ENCODE data around the gene ZNF664. TPM values are rescaled to one million over a fixed set of nuclear protein-coding genes. Genes with fewer than 3 reads are reported as not detected.

ZNF664 gene
- polyA plus RNA-seq, 1 donor from 2014 or later = 146 TPM

- no peaks in the 10 kb centered on the region for H3K79me2 ChIP-seq (replicated peaks; ENCODE audit: insufficient read depth, low read length)
- H3K27me3 ChIP-seq (ENCODE audit: insufficient read depth, low read depth, low read length) = no peaks in the 10 kb centered on the region
- no peak overlapping the region for H2AFZ ChIP-seq (ENCODE audit: low read depth, low read length)
- no peaks in the 10 kb centered on the region for H4K20me1 ChIP-seq (ENCODE audit: insufficient read depth)
- no peaks in the 10 kb centered on the region for H3K36me3 ChIP-seq (ENCODE audit: insufficient read depth, low read length)
- no peaks in the 10 kb centered on the region for H3K9me3 ChIP-seq (ENCODE audit: low read length)
- H3F3A ChIP-seq (ENCODE audit: insufficient read depth, low read length, poor library complexity, severe bottlenecking) = no peaks in the 10 kb centered on the region
- H3K27ac ChIP-seq (ENCODE audit: low read length) = no peak overlapping the region
- H3K9me2 ChIP-seq (ENCODE audit: insufficient read depth, low read length) = no peaks in the 10 kb centered on the region
- TF ChIP-seq SMC3 (conservative IDR thresholded peaks at IDR 0.05; ENCODE audit: poor library complexity) (no peak), TAF1 (IDR thresholded peaks at IDR 0.05; ENCODE audit: low read depth) (no peak), MXI1 (conservative IDR thresholded peaks at IDR 0.05; ENCODE audit: poor library complexity, severe bottlenecking) (no peak)
- no peak overlapping the region for H3K9ac ChIP-seq (ENCODE audit: low read length)
- H3K4me3 ChIP-seq (ENCODE audit: low read length) = no peak overlapping the region
- no peak overlapping the region for H3K4me2 ChIP-seq (ENCODE audit: low read length)
These were observed 57.5 kb downstream of the ZNF664 start for GRCh38 chr12:124030510-124030909.

DNA sequence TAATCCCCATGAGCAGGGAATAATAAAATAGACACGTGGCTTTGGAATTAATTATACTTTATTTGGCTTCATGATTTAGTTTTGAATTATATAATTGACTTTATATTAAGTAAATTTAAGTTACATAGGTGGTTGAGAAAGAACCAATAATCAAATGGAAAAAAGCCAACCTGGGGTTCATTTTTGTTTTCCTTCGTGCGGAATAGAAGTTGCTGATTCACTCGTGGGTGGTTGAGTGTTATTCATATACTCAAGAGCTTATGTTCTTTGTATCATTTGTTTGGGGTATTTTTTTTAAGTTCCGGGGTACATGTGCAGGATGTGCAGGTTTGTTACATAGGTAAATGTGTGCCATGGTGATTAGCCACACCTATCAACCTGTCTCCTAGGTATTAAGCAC lies 58.0 kb downstream of the ZNF664 start:
- Histone ChIP-seq H3K27me3 (ENCODE audit: insufficient read depth, low read depth, low read length) (no peaks in the 10 kb centered on the region), H3K9me3 (ENCODE audit: low read length) (no peaks in the 10 kb centered on the region), H3K9ac (ENCODE audit: low read length) (no peak overlapping the region), H3K79me2 (replicated peaks; ENCODE audit: insufficient read depth, low read length) (no peaks in the 10 kb centered on the region), H3K36me3 (ENCODE audit: insufficient read depth, low read length) (no peaks in the 10 kb centered on the region), H3K27ac (ENCODE audit: low read length) (no peak overlapping the region), H3K4me2 (ENCODE audit: low read length) (no peak overlapping the region), H4K20me1 (ENCODE audit: insufficient read depth) (no peaks in the 10 kb centered on the region), H3K9me2 (ENCODE audit: insufficient read depth, low read length) (no peaks in the 10 kb centered on the region), H3K4me3 (ENCODE audit: low read length) (no peak overlapping the region), H2AFZ (ENCODE audit: low read depth, low read length) (no peak overlapping the region), H3F3A (ENCODE audit: insufficient read depth, low read length, poor library complexity, severe bottlenecking) (no peaks in the 10 kb centered on the region)
- TF ChIP-seq POLR2AphosphoS5 (IDR thresholded peaks at IDR 0.05) (no peak), SMC3 (conservative IDR thresholded peaks at IDR 0.05; ENCODE audit: poor library complexity) (no peak), TAF1 (IDR thresholded peaks at IDR 0.05; ENCODE audit: low read depth) (no peak), EZH2 (IDR thresholded peaks at IDR 0.05; ENCODE audit: borderline replicate concordance, insufficient read depth, low read length, poor library complexity, severe bottlenecking) (no peak), CTCF (IDR thresholded peaks at IDR 0.05; ENCODE audit: poor library complexity, severe bottlenecking) (no peak), EP300 (conservative IDR thresholded peaks at IDR 0.05; ENCODE audit: poor library complexity, severe bottlenecking) (no peak), RAD21 (conservative IDR thresholded peaks at IDR 0.05) (no peak), MXI1 (conservative IDR thresholded peaks at IDR 0.05; ENCODE audit: poor library complexity, severe bottlenecking) (no peak)
- TF ChIP-seq, protein P1, sequence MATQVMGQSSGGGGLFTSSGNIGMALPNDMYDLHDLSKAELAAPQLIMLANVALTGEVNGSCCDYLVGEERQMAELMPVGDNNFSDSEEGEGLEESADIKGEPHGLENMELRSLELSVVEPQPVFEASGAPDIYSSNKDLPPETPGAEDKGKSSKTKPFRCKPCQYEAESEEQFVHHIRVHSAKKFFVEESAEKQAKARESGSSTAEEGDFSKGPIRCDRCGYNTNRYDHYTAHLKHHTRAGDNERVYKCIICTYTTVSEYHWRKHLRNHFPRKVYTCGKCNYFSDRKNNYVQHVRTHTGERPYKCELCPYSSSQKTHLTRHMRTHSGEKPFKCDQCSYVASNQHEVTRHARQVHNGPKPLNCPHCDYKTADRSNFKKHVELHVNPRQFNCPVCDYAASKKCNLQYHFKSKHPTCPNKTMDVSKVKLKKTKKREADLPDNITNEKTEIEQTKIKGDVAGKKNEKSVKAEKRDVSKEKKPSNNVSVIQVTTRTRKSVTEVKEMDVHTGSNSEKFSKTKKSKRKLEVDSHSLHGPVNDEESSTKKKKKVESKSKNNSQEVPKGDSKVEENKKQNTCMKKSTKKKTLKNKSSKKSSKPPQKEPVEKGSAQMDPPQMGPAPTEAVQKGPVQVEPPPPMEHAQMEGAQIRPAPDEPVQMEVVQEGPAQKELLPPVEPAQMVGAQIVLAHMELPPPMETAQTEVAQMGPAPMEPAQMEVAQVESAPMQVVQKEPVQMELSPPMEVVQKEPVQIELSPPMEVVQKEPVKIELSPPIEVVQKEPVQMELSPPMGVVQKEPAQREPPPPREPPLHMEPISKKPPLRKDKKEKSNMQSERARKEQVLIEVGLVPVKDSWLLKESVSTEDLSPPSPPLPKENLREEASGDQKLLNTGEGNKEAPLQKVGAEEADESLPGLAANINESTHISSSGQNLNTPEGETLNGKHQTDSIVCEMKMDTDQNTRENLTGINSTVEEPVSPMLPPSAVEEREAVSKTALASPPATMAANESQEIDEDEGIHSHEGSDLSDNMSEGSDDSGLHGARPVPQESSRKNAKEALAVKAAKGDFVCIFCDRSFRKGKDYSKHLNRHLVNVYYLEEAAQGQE (IDR thresholded peaks at IDR 0.05; ENCODE audit: borderline replicate concordance) = no peak
